Hair follicle dermal papilla cell (primary cell): ENCODE data around the gene TYR. TPM values are rescaled to one million over a fixed set of nuclear protein-coding genes. Genes with fewer than 3 reads are reported as not detected.

Experiments used
- total RNA-seq: library from RNA; depleted of rRNA; stranded (reverse); fragments of >200 nt; gene quantifications from 2 replicates; pipeline ENCODE4 v1.2.3, GENCODE V29; 2012

The TYR gene
- 0.16 TPM in 1 of 2 replicates, not detected in the other for total RNA-seq

GRCh38 chr11:89177691-89178231, at the start of gene TYR:
Gene TYR (plus strand): TSS chr11:89177875. CDS start chr11:89177954, 79 bp downstream.

Other genes with a start within 250 kb of the TYR start
- gene GRM5, start 111.9 kb upstream of the TYR start, total RNA-seq = 0.12 and 0.49 TPM in 2 replicates